Activated naive CD8-positive, alpha-beta T cell (primary cell): ENCODE results near the gene RGCC.
A peak's percentile ranks its signal among the peaks of the same experiment; 100 is the strongest.

Source experiments
- H3K27ac Mint-ChIP-seq: one replicate; pipeline ENCODE4 v1.8.0; 2021; ENCODE audit warnings: mixed read lengths
- H3K27me3 Mint-ChIP-seq: one replicate; pipeline ENCODE4 v1.8.0; 2021; ENCODE audit warnings: mixed read lengths
- H3K36me3 Mint-ChIP-seq: one replicate; pipeline ENCODE4 v1.8.0; 2021; ENCODE audit warnings: mixed read lengths
- H3K4me1 Mint-ChIP-seq: one replicate; pipeline ENCODE4 v1.8.0; 2021; ENCODE audit warnings: low read depth, mixed read lengths
- H3K4me3 Mint-ChIP-seq: one replicate; pipeline ENCODE4 v1.8.0; 2021; ENCODE audit warnings: mild to moderate bottlenecking, mixed read lengths
- H3K9me3 Mint-ChIP-seq: one replicate; pipeline ENCODE4 v1.8.0; 2021; ENCODE audit warnings: low read depth, mixed read lengths

The RGCC gene

GRCh38 chr13:41460074-41460465 lies 2.7 kb downstream of the RGCC start:
- H3K36me3 Mint-ChIP-seq = peaks cover 29% of the 10 kb centered on the region
- peak overlapping the region; percentile 99 for H3K27ac Mint-ChIP-seq
- no peaks in the 10 kb centered on the region for H3K27me3 Mint-ChIP-seq
- H3K4me3 Mint-ChIP-seq = peak overlapping the region; percentile 97
- peaks cover 72% of the 10 kb centered on the region for H3K4me1 Mint-ChIP-seq
- no peaks in the 10 kb centered on the region for H3K9me3 Mint-ChIP-seq

DNA sequence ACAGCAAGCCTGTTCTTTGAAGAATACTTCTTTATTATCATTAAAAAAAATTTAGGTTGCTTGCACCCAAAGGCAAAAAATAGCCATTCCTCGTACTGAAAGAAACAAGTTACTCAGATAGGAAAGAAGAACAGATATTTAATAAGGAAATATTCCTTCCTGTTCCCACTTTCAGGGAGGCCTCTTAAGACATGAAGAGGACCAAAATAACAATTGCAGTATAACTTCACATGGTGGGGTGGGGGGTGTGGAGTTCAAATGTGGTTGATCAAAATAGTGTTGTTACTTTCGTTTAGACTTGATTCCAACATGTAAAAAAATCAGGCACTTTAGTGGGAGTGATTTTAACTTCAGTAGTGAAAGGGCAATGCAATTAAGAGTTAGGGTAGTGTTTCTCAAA lies 3.6 kb downstream of the RGCC start:
- Mint-ChIP-seq H3K9me3 (no peaks in the 10 kb centered on the region), H3K4me1 (peaks cover 79% of the 10 kb centered on the region), H3K36me3 (peaks cover 30% of the 10 kb centered on the region), H3K27ac (peak overlapping the region; percentile 99), H3K4me3 (peak overlapping the region; percentile 97), H3K27me3 (no peaks in the 10 kb centered on the region)

- peak overlapping the region; percentile 99 for H3K27ac Mint-ChIP-seq
- no peaks in the 10 kb centered on the region for H3K9me3 Mint-ChIP-seq
These were observed 4.3 kb downstream of the RGCC start for GRCh38 chr13:41461527-41462139.

DNA sequence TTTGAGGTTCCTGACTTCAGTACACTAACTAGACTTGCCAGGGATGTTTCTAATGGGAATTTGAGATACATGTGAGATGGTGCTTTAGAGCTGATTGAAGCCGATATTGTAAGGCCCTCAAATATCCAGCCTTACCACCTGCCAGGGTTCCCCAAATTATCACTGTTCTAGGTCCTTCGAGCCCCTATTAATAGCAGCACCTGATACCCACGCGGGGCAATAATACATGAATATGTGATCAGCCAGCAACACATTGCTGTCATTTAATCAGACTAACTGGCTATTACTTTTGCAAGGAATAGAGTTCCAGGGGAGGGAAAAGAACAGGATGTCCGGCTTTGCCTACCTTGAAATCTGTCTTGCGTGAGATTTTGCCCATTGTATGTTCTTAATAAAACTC lies 5.1 kb downstream of the RGCC start:
- H3K4me3 Mint-ChIP-seq = peak overlapping the region; percentile 97
- no peaks in the 10 kb centered on the region for H3K9me3 Mint-ChIP-seq
- no peaks in the 10 kb centered on the region for H3K27me3 Mint-ChIP-seq
- peaks cover 37% of the 10 kb centered on the region for H3K36me3 Mint-ChIP-seq
- H3K4me1 Mint-ChIP-seq = peaks cover 84% of the 10 kb centered on the region
- peak overlapping the region; percentile 99 for H3K27ac Mint-ChIP-seq

More at GRCh38 chr13:41461527-41462139, 4.3 kb downstream of the RGCC start:
- peaks cover 33% of the 10 kb centered on the region for H3K36me3 Mint-ChIP-seq
- H3K4me1 Mint-ChIP-seq = peaks cover 79% of the 10 kb centered on the region
- no peaks in the 10 kb centered on the region for H3K27me3 Mint-ChIP-seq
- H3K4me3 Mint-ChIP-seq = peak overlapping the region; percentile 97

- Mint-ChIP-seq H3K9me3 (no peaks in the 10 kb centered on the region), H3K4me1 (peaks cover 95% of the 10 kb centered on the region), H3K27me3 (no peaks in the 10 kb centered on the region), H3K27ac (peak overlapping the region; percentile 99), H3K36me3 (peaks cover 40% of the 10 kb centered on the region), H3K4me3 (peak overlapping the region; percentile 97)
These were observed 6.7 kb downstream of the RGCC start for GRCh38 chr13:41463838-41464602.

DNA sequence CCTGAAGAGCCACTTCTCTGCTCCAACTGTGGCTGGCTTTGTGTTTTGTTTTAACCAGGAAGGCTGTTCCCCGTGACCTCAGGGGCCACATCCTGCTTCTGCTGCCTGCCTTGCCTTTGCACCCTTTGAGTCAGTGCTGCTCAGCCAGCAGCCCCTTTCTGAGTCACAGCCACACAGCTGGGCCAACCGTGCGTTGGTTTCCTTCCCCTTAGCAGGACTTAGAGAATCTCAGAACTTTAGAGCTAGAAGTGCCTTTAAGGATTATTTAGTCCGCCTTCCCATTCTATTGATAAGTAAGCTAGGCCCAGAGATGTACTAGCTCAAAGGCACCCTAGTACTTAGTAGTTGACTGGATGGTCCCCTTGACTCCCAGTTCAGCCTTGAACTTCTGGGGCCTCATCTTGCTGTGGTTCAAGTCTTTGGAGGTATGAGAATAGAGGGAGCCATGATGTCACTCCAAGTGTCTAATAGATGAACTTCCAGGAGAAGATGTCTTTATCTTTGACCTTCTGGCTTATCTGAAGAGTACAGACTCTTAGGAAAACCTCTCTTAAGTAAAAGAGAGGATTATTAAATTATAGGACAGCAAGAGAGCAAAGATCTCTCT lies 8.0 kb downstream of the RGCC start:
- Mint-ChIP-seq H3K4me1 (peaks cover 94% of the 10 kb centered on the region), H3K27me3 (no peaks in the 10 kb centered on the region), H3K4me3 (peak overlapping the region; percentile 97), H3K27ac (peak overlapping the region; percentile 99), H3K9me3 (no peaks in the 10 kb centered on the region), H3K36me3 (peaks cover 41% of the 10 kb centered on the region)

GRCh38 chr13:41465898-41466320 lies 8.6 kb downstream of the RGCC start:
- Mint-ChIP-seq H3K27me3 (no peaks in the 10 kb centered on the region), H3K36me3 (peaks cover 39% of the 10 kb centered on the region), H3K9me3 (no peaks in the 10 kb centered on the region), H3K4me1 (peaks cover 93% of the 10 kb centered on the region), H3K4me3 (peak overlapping the region; percentile 97), H3K27ac (peak overlapping the region; percentile 99)

- H3K4me1 Mint-ChIP-seq = peaks cover 91% of the 10 kb centered on the region
These were observed 10.1 kb downstream of the RGCC start for GRCh38 chr13:41467425-41467945.

DNA sequence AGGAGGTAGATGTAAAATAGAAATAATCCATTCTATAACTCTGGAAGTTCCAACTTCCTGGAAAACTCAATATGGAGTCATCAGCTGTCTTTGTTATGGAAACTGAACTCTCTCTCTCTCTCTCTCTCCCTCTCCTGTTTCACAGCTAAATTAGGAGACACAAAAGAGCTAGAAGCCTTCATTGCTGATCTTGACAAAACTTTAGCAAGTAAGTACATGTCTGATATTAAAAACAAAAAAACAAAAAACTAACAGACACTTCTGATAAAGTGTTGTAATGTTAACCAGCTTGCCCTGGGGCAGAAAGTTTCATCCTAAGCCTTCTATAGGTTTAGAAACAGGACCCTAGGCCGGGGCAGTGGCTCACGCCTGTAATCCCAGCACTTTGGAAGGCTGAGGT lies 11.3 kb downstream of the RGCC start:
- Mint-ChIP-seq H3K9me3 (no peaks in the 10 kb centered on the region), H3K4me1 (peaks cover 91% of the 10 kb centered on the region), H3K36me3 (peaks cover 42% of the 10 kb centered on the region), H3K4me3 (no peak overlapping the region), H3K27me3 (no peaks in the 10 kb centered on the region), H3K27ac (peak overlapping the region; percentile 99)

More at GRCh38 chr13:41467425-41467945, 10.1 kb downstream of the RGCC start:
- Mint-ChIP-seq H3K4me3 (peak overlapping the region; percentile 97), H3K27me3 (no peaks in the 10 kb centered on the region), H3K27ac (peak overlapping the region; percentile 99), H3K36me3 (peaks cover 43% of the 10 kb centered on the region), H3K9me3 (no peaks in the 10 kb centered on the region)

DNA sequence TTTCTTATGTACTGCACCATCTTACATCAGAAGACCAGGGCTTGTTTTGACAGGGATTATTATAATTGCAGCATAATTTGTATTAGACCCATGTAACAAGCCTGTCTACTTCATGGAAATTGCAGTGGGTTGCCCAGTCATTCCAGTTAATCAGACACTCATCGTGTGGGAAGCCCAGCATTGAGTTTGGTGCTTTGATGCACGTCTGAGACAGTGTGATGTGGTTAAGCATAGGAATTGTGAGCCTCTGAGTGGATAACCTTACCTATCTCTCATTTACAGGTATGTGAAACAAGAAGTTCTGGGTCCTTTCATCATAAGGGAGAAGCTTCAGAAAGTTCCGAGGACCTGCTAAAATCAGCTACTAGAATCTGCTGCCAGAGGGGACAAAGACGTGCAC lies 12.8 kb downstream of the RGCC start:
- Mint-ChIP-seq H3K27ac (peak overlapping the region; percentile 93), H3K27me3 (no peaks in the 10 kb centered on the region), H3K4me3 (peak overlapping the region; percentile 43), H3K4me1 (peaks cover 82% of the 10 kb centered on the region), H3K36me3 (peaks cover 40% of the 10 kb centered on the region), H3K9me3 (no peaks in the 10 kb centered on the region)

DNA sequence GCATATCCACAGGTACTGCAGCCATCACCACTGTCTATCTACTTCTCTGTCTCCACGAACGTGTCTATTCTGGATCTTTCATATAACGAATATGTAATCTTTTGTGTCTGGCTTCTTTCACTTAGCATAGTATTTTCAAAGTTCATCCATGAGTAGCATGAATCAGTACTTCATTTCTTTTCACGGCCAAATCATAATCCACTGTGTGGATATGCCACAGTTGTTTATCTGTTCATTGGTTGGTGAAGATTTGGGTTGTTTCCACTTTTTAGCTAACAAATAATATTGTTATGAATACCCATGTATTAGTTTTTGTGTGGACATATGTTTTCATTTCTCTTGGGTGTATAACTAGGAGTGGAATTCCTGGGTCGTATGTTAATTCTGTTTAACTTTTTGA lies 14.4 kb downstream of the RGCC start:
- Mint-ChIP-seq H3K4me3 (no peak overlapping the region), H3K4me1 (peaks cover 68% of the 10 kb centered on the region), H3K9me3 (no peaks in the 10 kb centered on the region), H3K27ac (peak overlapping the region; percentile 90), H3K27me3 (no peaks in the 10 kb centered on the region), H3K36me3 (peaks cover 35% of the 10 kb centered on the region)

- Mint-ChIP-seq H3K4me1 (peaks cover 53% of the 10 kb centered on the region), H3K36me3 (peaks cover 24% of the 10 kb centered on the region), H3K27ac (peak overlapping the region; percentile 78), H3K4me3 (no peak overlapping the region), H3K27me3 (no peaks in the 10 kb centered on the region), H3K9me3 (peaks cover 18% of the 10 kb centered on the region)
These were observed 29.9 kb downstream of the RGCC start for GRCh38 chr13:41487222-41487621.

DNA sequence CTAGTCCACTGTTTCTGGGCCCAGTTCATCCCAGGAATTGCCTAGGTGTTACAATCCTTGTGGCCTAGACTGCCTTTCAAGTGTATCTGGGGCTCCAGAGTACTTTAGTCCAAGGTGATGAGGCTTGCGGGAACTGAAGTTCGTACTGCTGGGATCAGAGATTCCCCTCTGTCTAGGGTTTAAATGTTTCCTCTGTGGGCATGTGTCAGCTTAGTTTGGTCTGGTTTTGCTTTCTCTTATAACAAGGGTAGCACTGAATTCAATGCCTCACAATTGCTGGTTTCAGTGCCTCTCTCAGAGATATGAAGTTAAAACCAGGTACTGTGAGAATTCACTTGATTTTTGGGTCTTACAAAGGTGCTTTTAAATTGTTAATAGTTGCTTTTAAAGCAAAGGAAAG lies 30.8 kb downstream of the RGCC start:
- peaks cover 18% of the 10 kb centered on the region for H3K9me3 Mint-ChIP-seq
- H3K4me3 Mint-ChIP-seq = peak overlapping the region; percentile 76
- peaks cover 62% of the 10 kb centered on the region for H3K4me1 Mint-ChIP-seq
- H3K27ac Mint-ChIP-seq = peak overlapping the region; percentile 92
- peaks cover 20% of the 10 kb centered on the region for H3K36me3 Mint-ChIP-seq
- no peaks in the 10 kb centered on the region for H3K27me3 Mint-ChIP-seq

DNA sequence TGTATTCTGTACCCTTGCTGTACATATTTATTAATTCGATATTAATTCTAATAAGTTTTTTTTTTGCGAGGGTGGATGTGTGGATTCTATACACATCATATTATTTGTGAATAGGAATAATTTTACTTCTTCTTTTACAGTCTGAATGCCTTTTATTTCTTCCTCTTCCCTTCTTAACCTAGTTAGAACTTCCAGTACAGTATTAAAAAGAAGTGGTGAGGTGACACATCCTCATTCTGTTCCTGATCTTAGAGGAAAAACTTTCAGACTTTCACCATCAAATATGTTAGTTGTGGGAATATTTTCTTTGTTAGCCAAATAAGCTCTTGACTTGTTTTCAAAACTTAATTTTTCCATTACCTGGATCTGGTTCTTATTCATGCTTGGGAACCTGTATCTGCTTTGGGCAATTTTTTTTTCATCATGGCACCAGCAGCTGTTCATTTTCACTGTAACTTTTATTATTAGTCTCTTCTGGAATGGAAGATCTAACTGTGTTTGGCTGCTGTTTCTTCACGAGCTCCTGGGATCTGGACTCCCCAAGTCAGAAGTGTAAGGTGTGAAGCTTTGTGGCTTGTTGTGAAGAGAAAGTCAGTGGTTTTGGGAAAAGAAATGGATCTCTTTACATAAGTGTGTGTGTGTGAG lies 33.1 kb downstream of the RGCC start:
- peaks cover 10% of the 10 kb centered on the region for H3K9me3 Mint-ChIP-seq
- peaks cover 15% of the 10 kb centered on the region for H3K36me3 Mint-ChIP-seq
- H3K4me1 Mint-ChIP-seq = peaks cover 86% of the 10 kb centered on the region
- peak overlapping the region; percentile 6 for H3K4me3 Mint-ChIP-seq
- no peaks in the 10 kb centered on the region for H3K27me3 Mint-ChIP-seq
- peak overlapping the region; percentile 71 for H3K27ac Mint-ChIP-seq
